Adrenal gland (tissue), 5 donors: Measurements from ENCODE around the gene TMEM100.

Source experiments
- CTCF ChIP-seq, 6 experiments: fragments of 450-650 bp in 4 of 6; fragments of 200-600 bp in 2 of 6; sonication (generic) in 1 of 6; IDR thresholded peaks; 1 replicate in 5 of 6; 2 replicates in 1 of 6; pipeline versions ENCODE4 v1.5.1 to v1.8.0; 2016 to 2021; ENCODE audit warnings: antibody characterized with exemption in 6 of 6, mild to moderate bottlenecking in 2 of 6, moderate library complexity in 1 of 6
- POLR2A ChIP-seq, 2 donors: fragments of 450-650 bp; IDR thresholded peaks; one replicate each; pipeline ENCODE4 v1.6.1; 2017; ENCODE audit warnings: antibody characterized with exemption in 2 of 2, mild to moderate bottlenecking in 2 of 2, moderate library complexity in 1 of 2
- donor health status: DM: no; HTN: no; CAD: no.

GRCh38 chr17:55743103-55743679, 20.5 kb upstream of the TMEM100 start:
- TF ChIP-seq POLR2A (IDR thresholded peaks at IDR 0.05) (no peak), CTCF (IDR thresholded peaks at IDR 0.05) (no peak)
